Measurements from ENCODE around the gene CXXC5.
"Not testable (repeated sequence)": the region's sequence is repeated elsewhere in the genome, so short reads cannot be mapped to it uniquely, and the experiment has no call there.

The CXXC5 gene

DNA sequence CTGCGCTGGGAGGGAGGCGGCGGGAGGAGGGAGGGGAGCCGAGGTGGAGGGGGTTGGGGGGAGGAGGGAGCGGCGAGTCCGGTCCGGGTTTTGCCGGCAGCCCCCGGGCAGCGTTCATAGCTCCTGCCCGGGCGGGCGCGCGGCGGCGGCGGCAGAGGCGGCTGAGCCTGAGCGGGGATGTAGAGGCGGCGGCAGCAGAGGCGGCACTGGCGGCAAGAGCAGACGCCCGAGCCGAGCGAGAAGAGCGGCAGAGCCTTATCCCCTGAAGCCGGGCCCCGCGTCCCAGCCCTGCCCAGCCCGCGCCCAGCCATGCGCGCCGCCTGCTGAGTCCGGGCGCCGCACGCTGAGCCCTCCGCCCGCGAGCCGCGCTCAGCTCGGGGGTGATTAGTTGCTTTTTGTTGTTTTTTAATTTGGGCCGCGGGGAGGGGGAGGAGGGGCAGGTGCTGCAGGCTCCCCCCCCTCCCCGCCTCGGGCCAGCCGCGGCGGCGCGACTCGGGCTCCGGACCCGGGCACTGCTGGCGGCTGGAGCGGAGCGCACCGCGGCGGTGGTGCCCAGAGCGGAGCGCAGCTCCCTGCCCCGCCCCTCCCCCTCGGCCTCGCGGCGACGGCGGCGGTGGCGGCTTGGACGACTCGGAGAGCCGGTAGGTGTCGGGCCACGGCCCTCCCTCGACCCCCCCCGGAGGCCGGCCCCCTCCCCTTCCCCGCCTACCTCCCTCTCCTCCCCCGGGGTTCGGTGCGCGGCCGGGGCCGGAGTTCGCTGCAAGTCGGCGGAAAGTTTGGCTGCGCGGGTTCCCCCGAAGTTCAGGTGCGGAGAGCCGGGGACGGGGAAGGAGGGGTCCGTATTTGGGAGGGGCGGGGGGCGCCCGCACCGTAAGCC lies at the start of gene CXXC5:
CXXC5 (plus strand) TSS at position 145 of the 877 bp plus-strand sequence. CDS start 32,175 bp downstream, outside the sequence.
- no peak for DNase-seq (ENCODE audit: low read depth in 2 of 2)

DNA sequence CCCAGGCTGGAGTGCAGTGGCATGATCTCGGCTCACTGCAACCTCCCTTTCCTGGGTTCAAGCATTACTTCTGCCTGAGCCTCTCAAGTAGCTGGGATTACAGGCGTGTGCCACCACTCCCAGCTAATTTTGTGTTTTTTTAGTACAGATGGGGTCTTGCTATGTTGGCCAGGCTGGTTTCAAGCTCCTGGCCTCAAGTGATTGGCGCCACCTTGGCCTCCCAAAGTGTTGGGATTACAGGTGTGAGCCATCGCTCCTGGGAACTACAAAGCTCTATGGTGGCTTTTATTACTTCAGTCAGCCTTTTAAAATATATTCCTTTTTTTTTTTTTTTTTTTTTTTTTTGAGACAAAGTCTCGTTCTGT lies 49.6 kb upstream of the CXXC5 start:
- DNase-seq (ENCODE audit: low read depth in 2 of 2): not testable (repeated sequence)

DNA sequence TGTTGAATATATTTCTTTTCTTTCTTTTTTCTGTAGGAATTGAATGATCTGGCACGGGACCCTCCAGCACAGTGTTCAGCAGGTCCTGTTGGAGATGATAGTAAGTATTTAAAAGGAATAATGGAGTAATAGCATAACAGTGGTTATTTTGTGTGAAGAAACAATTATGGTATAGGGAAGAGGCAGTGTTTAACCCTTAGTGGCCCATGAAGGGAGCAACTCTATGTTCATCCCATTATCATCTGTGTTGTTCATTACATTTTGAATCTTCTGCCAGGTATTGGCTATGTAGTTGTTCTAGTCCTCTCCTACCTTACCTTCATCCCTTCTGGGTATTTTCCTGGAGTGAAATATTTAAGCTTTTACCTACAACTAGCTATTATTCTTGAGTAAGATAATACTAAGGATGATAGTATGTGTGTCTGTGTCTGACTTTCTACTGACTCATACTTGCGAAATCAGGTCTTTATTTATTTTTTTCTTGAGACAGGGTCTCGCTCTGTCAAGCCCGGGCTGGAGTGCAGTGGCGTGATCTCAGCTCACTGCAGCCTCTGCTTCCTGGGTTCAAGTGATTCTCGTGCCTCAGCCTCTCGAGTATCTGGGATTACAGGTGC lies 47.7 kb upstream of the CXXC5 start:
- no peak for DNase-seq (ENCODE audit: low read depth in 2 of 2)

DNA sequence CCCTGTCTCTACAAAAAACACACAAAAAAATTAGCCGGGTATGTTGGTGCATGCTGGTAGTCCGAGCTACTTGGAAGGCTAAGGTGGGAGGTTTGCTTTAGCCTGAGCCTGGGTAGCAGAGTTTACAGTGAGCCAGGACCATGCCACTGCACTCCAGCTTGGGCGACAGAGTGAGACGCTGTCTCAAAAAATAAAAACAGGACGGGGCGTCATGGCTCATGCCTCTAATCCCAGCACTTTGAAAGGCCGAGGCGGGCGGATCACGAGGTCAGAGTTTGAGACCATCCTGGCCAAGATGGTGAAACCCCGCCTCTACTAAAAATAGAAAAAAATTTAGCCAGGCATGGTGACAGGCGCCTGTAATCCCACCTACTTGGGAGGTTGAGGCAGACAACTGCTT lies 46.7 kb upstream of the CXXC5 start:
- no peak for DNase-seq (ENCODE audit: low read depth in 2 of 2)

DNA sequence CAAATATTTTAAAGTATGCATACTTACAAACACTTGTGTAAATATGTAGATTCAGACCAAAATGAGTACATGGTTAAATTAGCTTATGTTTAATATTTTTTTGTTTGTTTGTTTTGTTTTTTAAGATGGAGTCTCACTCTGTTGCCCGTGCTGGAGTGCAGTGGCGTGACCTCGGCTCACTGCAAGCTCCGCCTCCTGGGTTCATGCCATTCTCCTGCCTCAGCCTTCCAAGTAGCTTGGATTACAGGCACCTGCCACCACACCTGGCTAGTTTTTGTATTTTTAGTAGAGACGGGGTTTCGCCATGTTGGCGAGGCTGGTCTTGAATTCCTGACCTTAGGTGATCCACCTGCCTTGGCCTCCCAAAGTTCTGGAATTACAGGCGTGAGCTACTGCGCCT lies 46.2 kb upstream of the CXXC5 start:
- not testable (repeated sequence) for DNase-seq (ENCODE audit: low read depth in 2 of 2)

DNA sequence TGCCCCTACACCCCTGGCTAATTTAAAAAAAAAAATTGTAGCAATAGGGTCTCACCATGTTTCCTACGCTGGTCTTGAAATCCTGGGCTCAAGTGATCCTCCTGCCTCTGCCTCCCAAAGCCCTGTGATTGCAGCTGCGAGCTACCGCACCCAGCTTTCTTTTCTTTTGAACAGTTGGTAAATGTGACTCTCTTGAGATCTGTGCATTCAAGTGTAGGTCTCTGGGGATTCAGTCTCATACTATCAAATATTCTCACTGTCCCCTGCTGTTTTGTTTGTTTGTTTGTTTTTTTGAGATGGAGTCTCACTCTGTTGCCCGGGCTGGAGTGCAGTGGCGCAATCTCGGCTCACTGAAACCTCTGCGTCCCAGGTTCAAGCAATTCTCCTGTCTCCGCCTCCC lies 42.3 kb upstream of the CXXC5 start:
- DNase-seq (ENCODE audit: low read depth in 2 of 2): no peak

DNA sequence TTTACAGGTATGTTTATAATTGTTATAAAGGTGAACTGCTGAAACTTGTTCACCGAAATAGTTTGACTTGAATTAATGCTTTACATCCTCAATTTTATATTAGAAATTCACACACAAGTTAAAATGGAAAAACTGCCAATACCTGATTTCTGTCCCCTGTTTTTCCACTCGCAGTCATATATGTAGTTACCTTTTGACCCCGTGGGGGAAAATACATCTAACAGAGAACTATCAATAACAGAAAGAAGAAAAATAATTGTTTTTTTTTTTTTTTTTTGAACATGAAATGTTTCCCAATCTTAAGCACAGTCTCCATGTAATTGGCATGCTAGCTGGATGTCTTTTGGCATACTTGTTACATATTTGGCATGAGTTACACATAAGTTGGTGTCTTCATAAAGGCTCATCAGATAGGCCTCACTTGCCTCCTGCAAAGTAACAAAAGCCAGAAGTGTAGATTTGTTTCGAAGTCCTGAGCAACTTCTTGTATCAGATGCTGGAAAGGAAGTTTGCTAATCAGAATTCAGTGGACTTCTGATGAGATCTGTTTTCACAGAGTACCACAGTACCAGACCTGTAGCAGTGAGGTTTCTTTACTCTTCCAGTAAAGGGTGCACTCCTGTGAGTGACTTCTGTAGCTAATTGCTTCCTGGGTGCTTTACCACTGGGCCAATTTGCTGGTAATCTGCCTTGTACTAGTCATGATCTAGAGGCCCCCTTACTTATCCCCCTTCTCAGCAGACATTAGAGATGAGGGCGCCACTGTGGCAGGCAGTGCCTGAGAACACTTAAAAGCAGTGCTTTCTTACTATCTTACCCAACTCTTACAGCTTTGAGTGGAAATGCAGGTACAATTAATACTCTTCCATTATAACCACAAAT lies 36.2 kb upstream of the CXXC5 start:
- no peak for DNase-seq (ENCODE audit: low read depth in 2 of 2)

DNA sequence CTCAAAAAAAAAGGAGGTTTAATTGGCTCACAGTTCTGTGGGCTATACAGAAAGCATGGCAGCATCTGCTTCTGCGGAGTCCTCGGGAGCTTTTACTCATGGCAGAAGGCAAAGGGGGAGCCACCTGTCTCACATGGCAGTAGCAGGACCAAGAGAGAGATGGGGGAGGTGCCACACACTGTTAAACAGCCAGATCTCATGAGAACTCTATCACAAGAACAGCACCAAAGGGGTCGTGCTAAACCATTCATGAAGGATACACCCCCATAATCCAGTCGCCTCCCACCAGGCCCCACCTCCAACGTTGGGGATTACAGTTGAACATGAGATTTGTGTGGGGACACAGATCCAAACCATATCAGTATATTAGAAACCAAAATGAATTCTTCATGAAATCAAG lies 28.3 kb upstream of the CXXC5 start:
- DNase-seq (ENCODE audit: low read depth in 2 of 2): no peak

DNA sequence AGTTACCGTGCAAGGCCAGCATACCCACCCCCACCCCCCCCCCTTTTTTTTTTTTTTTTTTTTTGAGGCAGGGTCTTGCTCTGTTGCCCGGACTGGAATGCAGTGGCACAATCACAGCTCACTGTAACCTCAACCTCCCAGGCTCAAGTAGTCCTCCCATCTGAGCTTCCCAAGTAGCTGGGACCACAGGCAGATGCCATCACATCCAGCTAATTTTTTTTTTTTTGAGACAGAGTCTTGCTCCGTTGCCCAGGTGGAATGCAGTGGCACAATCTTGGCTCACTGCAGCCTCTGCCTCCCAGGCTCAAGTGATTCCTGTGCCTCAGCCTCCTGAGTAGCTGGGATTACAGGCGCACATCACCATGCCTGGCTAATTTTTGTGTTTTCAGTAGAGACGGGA lies 22.8 kb upstream of the CXXC5 start:
- not testable (repeated sequence) for DNase-seq (ENCODE audit: low read depth in 2 of 2)

DNA sequence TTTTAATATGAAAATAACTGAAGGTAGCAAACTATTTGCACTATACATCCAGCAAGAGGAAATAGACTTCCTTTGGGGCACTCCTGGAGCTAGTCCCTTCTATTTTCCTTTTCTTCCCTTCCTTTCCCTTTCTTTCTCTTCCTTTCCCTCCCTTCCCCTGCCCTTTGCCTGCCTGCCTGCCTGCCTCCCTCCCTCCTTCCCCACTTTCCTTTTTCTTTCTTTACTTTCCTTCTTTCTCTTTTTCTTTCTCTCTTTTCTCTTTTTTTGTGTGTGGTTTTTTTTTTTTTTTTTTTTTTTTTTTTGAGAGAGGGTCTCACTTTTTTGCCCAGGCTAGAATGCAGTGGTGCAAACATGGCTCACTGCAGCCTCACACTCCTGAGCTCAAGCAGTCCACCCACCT lies 17.3 kb upstream of the CXXC5 start:
- no peak for DNase-seq (ENCODE audit: low read depth in 2 of 2)

DNA sequence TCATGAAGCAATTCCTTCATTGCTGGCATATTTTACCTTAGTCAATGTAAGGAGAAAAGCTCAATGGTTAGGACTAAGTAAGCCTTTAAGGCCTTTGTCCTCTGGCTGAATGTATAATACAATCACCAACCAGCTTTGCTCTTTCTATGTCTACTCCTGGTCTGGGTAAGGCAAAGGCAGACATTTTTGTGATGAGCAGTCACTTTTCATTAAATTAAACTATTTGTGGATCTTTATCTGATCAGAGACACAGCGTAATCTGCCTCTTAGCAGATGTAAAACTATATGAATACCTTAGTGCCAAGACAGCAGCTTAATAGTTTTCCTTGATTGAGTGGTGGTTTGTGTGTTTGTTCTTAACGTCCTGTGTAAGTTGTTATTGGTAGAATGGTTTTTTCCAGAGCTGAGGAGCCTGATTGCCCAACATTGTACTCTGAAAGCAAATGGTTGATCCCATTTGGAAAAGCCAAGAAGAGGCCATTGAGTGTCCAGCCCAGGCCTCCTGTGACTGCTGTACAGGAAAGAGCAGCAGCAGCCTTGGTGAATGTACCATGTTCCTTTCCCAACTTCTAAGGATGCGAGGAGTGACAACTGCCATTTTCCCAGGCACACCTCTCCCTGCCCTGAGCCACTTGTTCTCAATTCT lies 16.5 kb upstream of the CXXC5 start:
- no peak for DNase-seq (ENCODE audit: low read depth in 2 of 2)

DNA sequence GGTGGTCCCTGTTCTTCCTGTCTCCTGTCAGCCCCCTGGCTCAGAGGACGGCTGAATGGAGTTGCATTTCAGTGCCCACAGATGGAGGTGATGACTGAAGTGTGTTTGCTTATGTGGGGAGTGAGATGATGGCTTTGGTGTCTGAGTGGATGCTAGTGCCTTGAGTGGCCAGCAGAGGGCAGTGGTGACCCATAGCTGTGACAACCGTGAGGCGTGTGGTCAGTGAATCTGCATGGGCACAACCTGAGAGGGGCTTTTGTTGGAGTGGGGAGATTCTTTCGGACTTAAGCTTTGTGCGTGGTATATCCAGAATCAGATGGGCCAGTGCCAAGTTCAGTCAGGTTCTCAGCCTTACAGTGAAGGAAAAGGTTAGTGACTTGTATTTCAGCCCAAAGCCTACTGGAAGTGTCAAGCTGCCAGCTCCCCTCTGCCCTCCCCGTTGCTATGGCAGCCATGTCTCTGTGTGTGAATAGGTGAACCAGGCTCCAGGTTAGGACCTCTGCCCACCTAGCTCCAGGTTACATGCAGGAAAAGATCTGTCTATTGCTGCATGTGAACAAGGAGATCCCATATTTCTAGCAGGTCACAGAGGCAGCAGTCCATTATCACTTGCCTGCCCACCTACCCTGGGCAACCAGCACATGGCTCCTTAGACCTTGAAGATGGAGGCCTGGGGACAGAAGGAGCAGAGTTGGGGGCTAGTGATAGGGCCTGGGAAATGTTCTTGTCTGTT lies 14.7 kb upstream of the CXXC5 start:
- DNase-seq (ENCODE audit: low read depth in 2 of 2): peak; percentile 23 to 38

DNA sequence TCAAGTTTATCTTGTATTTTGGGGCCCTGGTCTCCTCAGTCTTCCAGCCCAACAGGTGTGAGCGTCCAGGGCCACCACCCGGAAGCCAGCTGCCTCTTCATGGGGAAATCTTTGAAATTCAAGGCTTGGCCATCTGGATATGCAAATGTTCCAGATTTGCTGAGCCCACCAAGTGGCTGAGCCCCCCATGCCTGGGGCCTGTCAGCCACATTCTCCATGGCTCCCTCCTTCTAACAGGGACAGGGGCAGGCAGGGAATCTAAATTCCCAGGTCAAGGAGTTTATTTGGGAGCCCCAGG lies 14.2 kb upstream of the CXXC5 start:
- DNase-seq (ENCODE audit: low read depth in 2 of 2): no peak

DNA sequence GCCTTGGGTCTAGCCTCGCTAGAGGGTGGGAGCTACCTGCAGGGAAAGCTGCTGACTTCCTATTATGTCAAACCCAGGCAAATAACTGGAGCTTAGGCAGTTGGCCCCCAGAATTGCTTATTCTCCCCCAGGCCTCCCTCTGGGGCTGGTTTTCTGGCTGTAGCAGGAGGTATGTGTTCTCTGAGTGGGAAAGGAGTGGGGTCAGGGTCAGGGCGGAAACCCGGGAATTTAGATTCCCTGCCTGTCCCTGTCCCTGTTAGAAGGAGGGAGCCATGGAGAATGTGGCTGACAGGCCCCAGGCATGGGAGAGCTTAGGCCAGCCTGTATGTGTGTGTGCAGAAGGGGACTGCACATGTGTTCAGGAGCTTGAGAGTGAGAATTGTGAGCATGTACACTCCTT lies 13.6 kb upstream of the CXXC5 start:
- DNase-seq (ENCODE audit: low read depth in 2 of 2): no peak

DNA sequence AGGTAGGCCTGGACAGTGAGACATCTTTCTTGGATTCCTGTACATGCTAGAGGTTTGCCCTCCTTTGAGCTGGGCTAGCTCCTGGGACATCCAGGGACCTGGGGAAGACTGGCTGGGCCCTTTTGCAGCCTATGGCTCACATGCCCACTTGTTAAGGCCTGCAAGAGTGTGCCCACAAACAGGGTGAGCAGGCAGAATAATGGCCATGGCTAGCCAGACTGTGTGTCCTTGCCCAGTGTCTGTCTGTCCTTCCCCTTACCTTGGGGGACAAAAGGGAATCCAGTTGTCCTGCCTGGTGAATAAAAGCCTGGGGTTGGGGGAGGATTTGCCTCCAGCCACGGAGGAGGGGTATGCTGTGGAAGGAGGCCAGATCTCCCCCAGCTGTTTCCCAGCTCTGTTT lies 13.0 kb upstream of the CXXC5 start:
- no peak for DNase-seq (ENCODE audit: low read depth in 2 of 2)

DNA sequence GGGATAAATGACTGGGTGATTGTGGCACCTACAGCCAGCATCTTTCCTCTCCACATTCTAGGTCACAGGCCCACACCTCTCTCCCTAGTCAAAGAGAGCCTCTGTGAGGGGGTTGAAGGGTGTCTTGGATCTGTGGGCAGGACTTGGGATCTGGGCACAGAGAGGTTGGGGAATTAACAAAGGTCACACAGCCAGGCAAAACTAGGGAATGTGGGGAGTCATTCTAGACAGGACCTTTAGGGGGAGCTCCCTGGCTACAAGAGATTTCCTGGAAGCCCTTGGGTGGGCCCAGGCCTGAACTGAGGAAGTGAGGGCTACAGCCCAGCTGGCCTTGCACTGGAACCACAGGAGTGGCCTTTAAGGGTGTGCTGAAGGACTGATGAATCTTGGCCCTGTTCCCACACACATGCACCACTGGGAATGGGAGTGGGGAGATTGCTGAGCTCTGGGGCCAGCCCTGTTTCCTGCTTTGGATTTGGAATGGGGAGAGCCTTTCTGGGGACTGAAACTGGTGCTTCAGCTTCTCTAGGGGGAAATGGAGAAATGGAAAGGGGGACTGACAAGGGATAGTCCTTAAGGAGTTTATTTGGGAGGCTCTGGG lies 12.4 kb upstream of the CXXC5 start:
- no peak for DNase-seq (ENCODE audit: low read depth in 2 of 2)

DNA sequence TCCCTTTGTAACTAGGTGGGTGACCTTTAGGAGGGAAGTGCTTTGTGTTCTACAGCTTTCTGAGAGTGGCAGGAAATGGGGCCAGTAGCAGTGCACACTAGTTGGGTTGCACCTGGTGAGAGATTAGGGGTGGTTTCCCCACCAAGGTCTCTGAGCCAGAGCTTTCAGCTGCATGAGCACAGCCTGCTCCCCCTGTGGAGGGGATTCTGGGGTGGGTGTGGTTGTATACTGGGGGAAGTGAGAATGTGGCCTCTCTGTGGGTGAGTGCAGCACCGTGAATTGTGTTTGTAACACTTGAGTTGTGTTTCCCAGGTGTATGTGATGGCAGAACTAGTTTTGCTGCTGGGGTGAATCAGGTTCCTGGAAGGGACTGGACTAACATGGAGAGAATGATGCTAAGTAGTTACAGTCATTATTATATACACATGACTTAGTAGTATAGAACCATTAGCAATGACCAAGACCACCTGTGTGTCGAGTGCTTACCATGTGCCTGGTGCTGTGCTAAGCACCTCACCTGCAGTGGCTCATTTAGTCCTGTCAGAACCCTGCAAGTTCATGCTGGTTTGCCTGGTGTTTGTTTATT lies 11.8 kb upstream of the CXXC5 start:
- no peak for DNase-seq (ENCODE audit: low read depth in 2 of 2)

DNA sequence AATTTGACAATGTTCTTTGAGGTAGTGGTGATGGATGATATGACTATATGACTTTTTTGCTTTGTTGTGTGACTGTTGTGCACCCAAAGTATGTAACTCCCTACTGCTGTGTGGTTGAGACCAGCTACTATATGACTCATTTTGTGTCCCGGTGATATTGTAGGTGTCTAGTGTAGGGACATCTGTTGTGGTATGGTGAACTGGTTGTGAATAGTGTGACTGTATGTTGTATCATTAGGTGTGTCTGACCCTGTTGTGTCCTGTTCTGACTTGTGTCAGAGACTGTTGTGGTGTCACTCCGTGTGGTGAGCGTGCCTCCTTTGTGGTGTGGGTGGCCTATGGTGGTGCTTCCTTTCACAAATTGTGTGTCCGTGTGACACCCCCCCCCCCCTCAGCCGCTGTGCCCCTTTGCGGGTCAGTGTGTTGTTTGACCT lies 11.2 kb upstream of the CXXC5 start:
- no peak for DNase-seq (ENCODE audit: low read depth in 2 of 2)

DNA sequence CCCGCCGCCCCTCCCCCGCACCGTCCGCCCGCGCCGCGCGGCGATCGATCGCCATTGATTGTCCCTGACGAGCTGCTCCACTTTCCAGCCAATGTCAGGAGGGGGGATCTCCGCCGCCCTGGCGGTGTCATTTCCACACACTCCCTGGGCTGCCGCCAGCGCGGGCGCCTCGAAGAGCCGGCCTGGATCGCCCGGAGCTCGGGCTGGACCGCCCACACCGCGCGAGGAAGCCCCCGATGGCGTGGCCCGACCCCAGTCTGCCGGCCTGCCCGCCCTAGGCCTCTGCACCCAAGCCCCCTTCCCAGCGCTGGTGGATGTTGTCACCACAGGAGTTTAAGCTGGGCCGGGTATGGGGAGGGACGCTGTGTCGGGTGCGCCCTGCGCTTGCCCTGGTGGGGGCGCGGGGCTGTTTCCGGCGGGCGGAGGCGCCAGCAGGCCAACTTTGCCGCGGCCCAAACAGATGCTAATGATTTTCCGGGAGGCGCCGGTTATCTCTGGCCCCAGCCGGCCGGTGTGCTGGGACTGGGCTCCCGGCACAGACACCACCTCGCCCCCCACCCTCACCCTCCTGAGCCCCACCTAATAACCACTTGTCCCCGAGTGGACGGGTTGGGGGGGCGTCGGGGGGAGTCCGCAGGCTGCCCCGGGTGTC lies 10.6 kb upstream of the CXXC5 start:
- DNase-seq (ENCODE audit: low read depth in 2 of 2): no peak

DNA sequence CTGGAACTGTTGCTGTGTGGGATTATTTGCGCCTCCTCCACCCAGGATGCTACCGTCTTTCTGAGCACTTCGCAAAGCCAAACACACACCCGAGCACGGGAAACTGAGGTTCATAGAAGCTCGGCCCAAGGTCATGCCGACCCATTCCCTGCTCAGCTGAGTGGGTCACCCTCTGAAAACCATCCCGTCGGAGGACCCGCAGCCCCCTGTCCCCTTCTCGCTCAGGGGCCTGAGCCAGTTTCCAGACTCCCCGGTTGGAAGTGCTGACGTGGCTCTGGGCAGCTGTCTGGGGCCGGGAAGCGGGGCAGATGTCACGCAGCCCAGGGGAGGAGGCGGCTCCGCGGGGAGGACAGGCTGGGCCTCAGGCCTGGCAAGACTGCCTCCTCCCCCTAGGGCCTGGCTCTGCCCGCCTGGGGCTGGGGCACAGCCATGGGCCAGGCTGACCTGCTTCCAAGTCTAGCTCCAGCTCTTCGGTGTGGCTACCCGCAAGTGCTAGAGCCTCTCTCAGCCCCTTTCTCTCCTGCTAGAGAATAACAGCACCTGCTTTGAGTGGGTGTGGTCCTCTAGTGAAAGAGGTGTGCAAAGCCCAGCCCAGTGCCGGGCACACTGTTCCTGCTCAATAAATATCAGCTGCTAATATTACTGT lies 9.9 kb upstream of the CXXC5 start:
- no peak for DNase-seq (ENCODE audit: low read depth in 2 of 2)
